HepG2 (cell line): ENCODE data around the gene PSMB9. TPM values are rescaled to one million over a fixed set of nuclear protein-coding genes. Genes with fewer than 3 reads are reported as not detected.

Source experiments
- ATM ChIP-seq: fragments of 450-650 bp; IDR thresholded peaks from 2 replicates; pipeline ENCODE4 v1.7.1; 2017; ENCODE audit warnings: mild to moderate bottlenecking, borderline replicate concordance
- GABPB1 ChIP-seq: IDR thresholded peaks from 2 replicates; pipeline ENCODE4 v1.6.1; 2016; ENCODE audit warnings: mild to moderate bottlenecking, missing genetic modification reagents, moderate library complexity, missing compliant biosample characterization
- GFI1 ChIP-seq: sonication (generic); formaldehyde crosslinking; IDR thresholded peaks from 2 replicates; pipeline ENCODE4 v1.5.0; 2020; ENCODE audit warnings: missing genetic modification reagents, mild to moderate bottlenecking, borderline replicate concordance
- HNF1A ChIP-seq, 2 experiments: sonication (generic) in 1 of 2; formaldehyde crosslinking in 1 of 2; IDR thresholded peaks; 2 replicates each; pipeline versions ENCODE4 v1.4.0 to v1.6.1; 2016 to 2020; ENCODE audit warnings: borderline replicate concordance in 1 of 2, low read depth in 1 of 2, mild to moderate bottlenecking in 1 of 2, missing genetic modification reagents in 1 of 2
- KLF15 ChIP-seq: sonication (generic); formaldehyde crosslinking; IDR thresholded peaks from 2 replicates; pipeline ENCODE4 v1.8.1; 2023; ENCODE audit warnings: borderline replicate concordance, mild to moderate bottlenecking, inconsistent platforms, missing genetic modification reagents, mixed read lengths
- LCORL ChIP-seq, 2 experiments: fragments of 450-650 bp in 1 of 2; sonication (generic) in 1 of 2; formaldehyde crosslinking in 1 of 2; IDR thresholded peaks; 2 replicates each; pipeline versions ENCODE4 v1.5.0 to v1.6.1; 2017 to 2020; ENCODE audit warnings: antibody characterized with exemption in 1 of 2, missing genetic modification reagents in 1 of 2
- NR2F1 ChIP-seq, 2 experiments: fragments of 450-650 bp in 1 of 2; formaldehyde crosslinking in 1 of 2; IDR thresholded peaks; 2 replicates each; pipeline versions ENCODE4 v1.5.0 to v1.6.1; 2016 to 2020; ENCODE audit warnings: mild to moderate bottlenecking in 1 of 2, missing compliant biosample characterization in 1 of 2, missing genetic modification reagents in 1 of 2, moderate library complexity in 1 of 2
- POLR2A ChIP-seq, 2 experiments: IDR thresholded peaks; 2 replicates each; pipeline ENCODE4 v1.6.1; 2011; ENCODE audit warnings: low read depth in 2 of 2, low read length in 2 of 2, mild to moderate bottlenecking in 1 of 2, moderate library complexity in 1 of 2; ENCODE audit not compliant: insufficient read depth in 1 of 2
- RNF219 ChIP-seq: sonication (generic); formaldehyde crosslinking; IDR thresholded peaks from 2 replicates; pipeline ENCODE4 v1.5.0; 2020; ENCODE audit warnings: mild to moderate bottlenecking, missing genetic modification reagents
- SNAPC2 ChIP-seq: sonication (generic); formaldehyde crosslinking; IDR thresholded peaks from 2 replicates; pipeline ENCODE4 v1.8.1; 2022; ENCODE audit warnings: mild to moderate bottlenecking, missing genetic modification reagents
- SOX5 ChIP-seq: IDR thresholded peaks from 2 replicates; pipeline ENCODE4 v1.6.1; 2016; ENCODE audit warnings: borderline replicate concordance
- SP1 ChIP-seq, 2 experiments: fragments of 450-650 bp in 1 of 2; sonication (generic) in 1 of 2; formaldehyde crosslinking in 1 of 2; IDR thresholded peaks; 2 replicates each; pipeline versions ENCODE4 v1.4.0 to v1.6.1; 2016 to 2020; ENCODE audit warnings: missing genetic modification reagents in 1 of 2
- ZBTB7A ChIP-seq: sonication (generic); formaldehyde crosslinking; IDR thresholded peaks from 2 replicates; pipeline ENCODE4 v1.8.0; 2022; ENCODE audit warnings: mild to moderate bottlenecking, missing genetic modification reagents
- ZMYM4 ChIP-seq: sonication (generic); formaldehyde crosslinking; IDR thresholded peaks from 2 replicates; pipeline ENCODE4 v1.8.1; 2023; ENCODE audit warnings: mild to moderate bottlenecking, missing genetic modification reagents
- ZNF17 ChIP-seq: sonication (generic); formaldehyde crosslinking; IDR thresholded peaks from 2 replicates; pipeline ENCODE4 v1.5.0; 2020; ENCODE audit warnings: mild to moderate bottlenecking, missing genetic modification reagents
- ZNF180 ChIP-seq: sonication (generic); formaldehyde crosslinking; IDR thresholded peaks from 2 replicates; pipeline ENCODE4 v1.4.0; 2020; ENCODE audit warnings: low read depth, missing genetic modification reagents, borderline replicate concordance
- ZNF232 ChIP-seq: sonication (generic); formaldehyde crosslinking; IDR thresholded peaks from 2 replicates; pipeline ENCODE4 v1.4.0; 2020; ENCODE audit warnings: missing genetic modification reagents, borderline replicate concordance
- ZNF317 ChIP-seq: sonication (generic); formaldehyde crosslinking; IDR thresholded peaks from 2 replicates; pipeline ENCODE4 v1.5.0; 2020; ENCODE audit warnings: mild to moderate bottlenecking, missing genetic modification reagents
- ZNF451 ChIP-seq: sonication (generic); formaldehyde crosslinking; IDR thresholded peaks from 2 replicates; pipeline ENCODE4 v1.5.0; 2020; ENCODE audit warnings: mild to moderate bottlenecking, missing genetic modification reagents
- ZNF468 ChIP-seq: sonication (generic); formaldehyde crosslinking; IDR thresholded peaks from 2 replicates; pipeline ENCODE4 v1.8.0; 2022; ENCODE audit warnings: mild to moderate bottlenecking, moderate library complexity, missing genetic modification reagents
- ZNF546 ChIP-seq: sonication (generic); formaldehyde crosslinking; conservative IDR thresholded peaks from 2 replicates; pipeline ENCODE4 v1.8.1; 2023; ENCODE audit warnings: mild to moderate bottlenecking, missing genetic modification reagents
- ZNF549 ChIP-seq: sonication (generic); formaldehyde crosslinking; IDR thresholded peaks from 2 replicates; pipeline ENCODE4 v1.5.0; 2020; ENCODE audit warnings: missing genetic modification reagents
- ZNF619 ChIP-seq: sonication (generic); formaldehyde crosslinking; IDR thresholded peaks from 2 replicates; pipeline ENCODE4 v1.4.0; 2020; ENCODE audit warnings: mild to moderate bottlenecking, missing genetic modification reagents
- polyA plus RNA-seq, 8 experiments: library from polyadenylated mRNA; depleted of rRNA in 3 of 8; stranded (reverse) in 7 of 8; unstranded in 1 of 8; fragments of >200 nt; fragmentation: Illumina TruSeq in 4 of 8; extraction: Trizol in 4 of 8; gene quantifications; 2 replicates each; pipeline versions ENCODE4 v1.2.1 to v1.2.3, GENCODE V29; 2011 to 2016; ENCODE audit warnings: low read depth in 4 of 8, missing spikeins in 1 of 8, mixed read lengths in 1 of 8; ENCODE audit not compliant: insufficient read depth in 1 of 8
- total RNA-seq, 5 experiments: library from RNA; depleted of rRNA; stranded (reverse); fragments of >200 nt; fragmentation: Illumina TruSeq; extraction: Trizol; gene quantifications; 2 replicates each; pipeline ENCODE4 v1.2.3, GENCODE V29; 2016; ENCODE audit warnings: low read depth in 1 of 5

Gene PSMB9
- total and polyA plus RNA-seq, 2 of the 13 experiments (the other 11 are each of a cell fraction or from before 2014, with no cell fraction given): 15.6 to 16.0 TPM

- TF ChIP-seq LCORL (IDR thresholded peaks at IDR 0.05): no peak
- no peak for TF ChIP-seq LCORL (CRISPR knock-in tag; IDR thresholded peaks at IDR 0.05)
- TF ChIP-seq ZNF549 (CRISPR knock-in tag): no peak
- TF ChIP-seq ZBTB7A (CRISPR knock-in tag): no peak
- TF ChIP-seq GFI1 (CRISPR knock-in tag): 0 out of 2 replicates have a peak, but pooled peaks have one; percentile 20
- TF ChIP-seq NR2F1 (CRISPR knock-in tag; IDR thresholded peaks at IDR 0.05): peak in 1 of 2 experiments; percentile 29; a peak in 1 of 4 replicates
- TF ChIP-seq ZNF232 (CRISPR knock-in tag): 0 out of 2 replicates have a peak, but pooled peaks have one; percentile 36
- TF ChIP-seq ATM: no peak
- TF ChIP-seq ZNF468 (CRISPR knock-in tag): no peak
- TF ChIP-seq GABPB1 (CRISPR knock-in tag): peak; percentile 48
- TF ChIP-seq ZMYM4 (CRISPR knock-in tag): peak; percentile 12; the same call in 1 of the 2 replicates
- TF ChIP-seq ZNF546 (CRISPR knock-in tag): 0 out of 2 replicates have a peak, but pooled peaks have one; percentile 54
- TF ChIP-seq ZNF619 (CRISPR knock-in tag): no peak
- TF ChIP-seq ZNF317 (CRISPR knock-in tag): 0 out of 2 replicates have a peak, but pooled peaks have one; percentile 44
- TF ChIP-seq HNF1A (IDR thresholded peaks at IDR 0.05; ENCODE audit: low read depth): no peak
- no peak for TF ChIP-seq HNF1A (CRISPR knock-in tag; IDR thresholded peaks at IDR 0.05; ENCODE audit: borderline replicate concordance)
- TF ChIP-seq POLR2A (IDR thresholded peaks at IDR 0.05; ENCODE audit: insufficient read depth in 1 of 2, low read depth in 2 of 2, low read length in 2 of 2): peak; percentile 57 to 61
- peak; percentile 38; the same call in 1 of the 2 replicates for TF ChIP-seq SOX5
- no peak for TF ChIP-seq ZNF180
- no peak for TF ChIP-seq ZNF17 (CRISPR knock-in tag)
- no peak for TF ChIP-seq SP1 (IDR thresholded peaks at IDR 0.05)
- peak; percentile 43; the same call in 1 of the 2 replicates for TF ChIP-seq SP1 (CRISPR knock-in tag; IDR thresholded peaks at IDR 0.05)
- peak; percentile 84; the same call in 1 of the 2 replicates for TF ChIP-seq SNAPC2 (CRISPR knock-in tag)
- no peak for TF ChIP-seq KLF15
- no peak for TF ChIP-seq RNF219
- no peak for TF ChIP-seq ZNF451 (CRISPR knock-in tag)
Observed at GRCh38 chr6:32843979-32844838, 9.8 kb upstream of the PSMB9 start, which contains the start of gene PSMB8 (continued).
